ENCODE results near the gene KLHL29. TPM values are rescaled to one million over a fixed set of nuclear protein-coding genes. Genes with fewer than 3 reads are reported as not detected.

KLHL29 gene
- total and polyA plus RNA-seq, 2 donors (not counting 3 experiments of a cell fraction or from before 2014, with no cell fraction given), result 4.6 to 12.7 TPM

DNA sequence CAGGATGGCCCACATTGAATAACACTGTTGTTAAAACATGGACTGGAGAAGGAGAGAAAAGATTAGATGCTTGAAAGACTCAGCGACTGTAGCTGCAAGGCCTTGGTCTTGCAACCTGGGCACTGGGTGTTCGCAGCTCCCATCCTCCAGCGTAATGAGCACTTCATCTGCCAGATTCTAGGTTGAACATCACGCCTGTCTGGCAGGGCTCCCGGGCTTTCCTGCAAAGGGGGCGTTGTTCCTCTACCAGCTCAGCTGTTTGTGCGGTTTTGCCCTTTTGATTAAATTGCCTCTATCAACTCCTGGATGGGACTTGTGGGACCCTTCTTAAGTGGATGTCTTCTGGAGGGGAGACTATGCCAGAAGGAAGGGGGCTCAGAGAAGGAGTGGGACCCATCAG lies 215.4 kb downstream of the KLHL29 start:
- intact Hi-C loops (cut with micrococcal nuclease) (no loop called here), dilution Hi-C loops (cut with MboI; ENCODE audit: extremely low pct_ligation_motif_present, low sequenced_read_pairs) (no loop called here)
- DNase-seq (ENCODE audit: low read depth, low spot score) (no peak), FAIRE-seq (no peak)
- no peaks in the 10 kb centered on the region for H4K20me1 ChIP-seq (replicated peaks; ENCODE audit: control insufficient read depth, extremely low read depth, insufficient read depth, low read length)
- CTCF ChIA-PET, result interaction anchor here (0.9 kb wide), 1 partner anchor 17 kb away, joined by 3 read pairs; no protein-coding TSS in a partner anchor
- H2AFZ ChIP-seq (ENCODE audit: low read depth, low read length), result no peak overlapping the region
- TF ChIP-seq JUN (IDR thresholded peaks at IDR 0.05; ENCODE audit: borderline replicate concordance, insufficient read depth, insufficient read length, low read depth), result no peak
- TF ChIP-seq FOS (IDR thresholded peaks at IDR 0.05; ENCODE audit: borderline replicate concordance, insufficient read depth, low read length), result no peak
- TF ChIP-seq, protein P1, sequence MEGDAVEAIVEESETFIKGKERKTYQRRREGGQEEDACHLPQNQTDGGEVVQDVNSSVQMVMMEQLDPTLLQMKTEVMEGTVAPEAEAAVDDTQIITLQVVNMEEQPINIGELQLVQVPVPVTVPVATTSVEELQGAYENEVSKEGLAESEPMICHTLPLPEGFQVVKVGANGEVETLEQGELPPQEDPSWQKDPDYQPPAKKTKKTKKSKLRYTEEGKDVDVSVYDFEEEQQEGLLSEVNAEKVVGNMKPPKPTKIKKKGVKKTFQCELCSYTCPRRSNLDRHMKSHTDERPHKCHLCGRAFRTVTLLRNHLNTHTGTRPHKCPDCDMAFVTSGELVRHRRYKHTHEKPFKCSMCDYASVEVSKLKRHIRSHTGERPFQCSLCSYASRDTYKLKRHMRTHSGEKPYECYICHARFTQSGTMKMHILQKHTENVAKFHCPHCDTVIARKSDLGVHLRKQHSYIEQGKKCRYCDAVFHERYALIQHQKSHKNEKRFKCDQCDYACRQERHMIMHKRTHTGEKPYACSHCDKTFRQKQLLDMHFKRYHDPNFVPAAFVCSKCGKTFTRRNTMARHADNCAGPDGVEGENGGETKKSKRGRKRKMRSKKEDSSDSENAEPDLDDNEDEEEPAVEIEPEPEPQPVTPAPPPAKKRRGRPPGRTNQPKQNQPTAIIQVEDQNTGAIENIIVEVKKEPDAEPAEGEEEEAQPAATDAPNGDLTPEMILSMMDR (IDR thresholded peaks at IDR 0.05; ENCODE audit: extremely low read depth in 1 of 2, insufficient read depth in 1 of 2, low read depth in 1 of 2, low read length in 2 of 2), result no peak
- TF ChIP-seq GATA2 (IDR thresholded peaks at IDR 0.05; ENCODE audit: insufficient read depth, insufficient read length, low read depth, low read length), result no peak
- TF ChIP-seq, protein P2, sequence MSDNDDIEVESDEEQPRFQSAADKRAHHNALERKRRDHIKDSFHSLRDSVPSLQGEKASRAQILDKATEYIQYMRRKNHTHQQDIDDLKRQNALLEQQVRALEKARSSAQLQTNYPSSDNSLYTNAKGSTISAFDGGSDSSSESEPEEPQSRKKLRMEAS (IDR thresholded peaks at IDR 0.05; ENCODE audit: insufficient read depth, insufficient read length), result no peak
- TF ChIP-seq POLR2AphosphoS5 (IDR thresholded peaks at IDR 0.05; ENCODE audit: insufficient read depth, low read depth, low read length), result no peak
- TF ChIP-seq EZH2 (IDR thresholded peaks at IDR 0.05; ENCODE audit: borderline replicate concordance, low read depth, low read length, severe bottlenecking), result no peak
- TF ChIP-seq MYC (IDR thresholded peaks at IDR 0.05; ENCODE audit: low read depth, low read length), result no peak
- TF ChIP-seq POLR2A (IDR thresholded peaks at IDR 0.05; ENCODE audit: low read depth, low read length), result no peak
- no peaks in the 10 kb centered on the region for H3K4me1 ChIP-seq (ENCODE audit: control insufficient read depth, extremely low read depth, insufficient read depth, low read length)
- no peak overlapping the region for H3K4me3 ChIP-seq (replicated peaks in 1 of 3; ENCODE audit: insufficient read depth in 1 of 3, low read depth in 1 of 3, low read length in 3 of 3)
- no peak overlapping the region for H3K9ac ChIP-seq (replicated peaks; ENCODE audit: extremely low read depth, insufficient read depth, low read length)
- H3K27me3 ChIP-seq (ENCODE audit: control insufficient read depth in 2 of 2, insufficient read depth in 2 of 2, low read length in 2 of 2), result no peaks in the 10 kb centered on the region
- no peaks in the 10 kb centered on the region for H3K36me3 ChIP-seq (ENCODE audit: control insufficient read depth in 2 of 2, extremely low read depth in 1 of 2, insufficient read depth in 2 of 2, low read length in 2 of 2)
- no TSS peak for BruUV-seq (replicated peaks)
- POLR2A ChIA-PET, result no interaction called here
- H3K9me3 ChIP-seq (replicated peaks; ENCODE audit: control insufficient read depth, insufficient read depth, low read length), result no peaks in the 10 kb centered on the region
- H3K4me2 ChIP-seq (ENCODE audit: insufficient read depth, low read length), result no peak overlapping the region
- no peak overlapping the region for H3K27ac ChIP-seq (ENCODE audit: insufficient read depth, low read depth, low read length)
- no peaks in the 10 kb centered on the region for H3K79me2 ChIP-seq (ENCODE audit: control insufficient read depth, insufficient read depth, low read length)
- no peaks in the 10 kb centered on the region for H3K9me1 ChIP-seq (replicated peaks; ENCODE audit: control insufficient read depth, extremely low read depth, insufficient read depth, low read length)

All from endothelial cell of umbilical vein (primary cell).